Sigmoid colon (tissue), 3 donors: ENCODE results near the gene ARL4A.

ENCODE experiments used
- CTCF ChIP-seq, 4 experiments: fragments of 450-650 bp in 3 of 4; fragments of 200-600 bp in 1 of 4; IDR thresholded peaks; one replicate each; pipeline ENCODE4 v1.5.1; 2016 to 2019; ENCODE audit warnings: antibody characterized with exemption in 4 of 4, mild to moderate bottlenecking in 3 of 4, moderate library complexity in 2 of 4
- POLR2A ChIP-seq, 2 donors: fragments of 450-650 bp; IDR thresholded peaks; one replicate each; pipeline ENCODE4 v1.6.1; 2016; ENCODE audit warnings: antibody characterized with exemption in 2 of 2, mild to moderate bottlenecking in 2 of 2, moderate library complexity in 2 of 2

- TF ChIP-seq POLR2A (IDR thresholded peaks at IDR 0.05) (no peak), CTCF (IDR thresholded peaks at IDR 0.05) (no peak)
Observed at GRCh38 chr7:12706900-12707536, 19.6 kb downstream of the ARL4A start.
